Neural progenitor cell (in vitro differentiated cells): ENCODE data around the gene ANKDD1A. TPM values are rescaled to one million over a fixed set of nuclear protein-coding genes. Genes with fewer than 3 reads are reported as not detected.

Experiments used
- DNase-seq: peaks from one replicate; pipeline ENCODE4 v3.0.0-alpha.2; 2016; ENCODE audit warnings: low spot score
- H2AFZ ChIP-seq: fragments of 200-600 bp; sonication (generic); replicated peaks from 2 replicates; pipeline ENCODE4 v1.6.1; 2016; ENCODE audit warnings: antibody characterized with exemption
- H3F3A ChIP-seq: fragments of 200-600 bp; sonication (generic); 2 replicates; pipeline ENCODE4 v1.6.1; 2016; ENCODE audit warnings: antibody characterized with exemption, low read depth
- H3K27ac ChIP-seq: fragments of 200-600 bp; sonication (generic); 2 replicates; pipeline ENCODE4 v1.5.1; 2016; ENCODE audit warnings: mild to moderate bottlenecking
- H3K27me3 ChIP-seq: fragments of 200-600 bp; sonication (generic); 2 replicates; pipeline ENCODE4 v1.6.1; 2016; ENCODE audit warnings: mild to moderate bottlenecking, moderate library complexity
- H3K36me3 ChIP-seq: fragments of 200-600 bp; sonication (generic); 2 replicates; pipeline ENCODE4 v1.5.1; 2016
- H3K4me1 ChIP-seq: fragments of 200-600 bp; sonication (generic); 2 replicates; pipeline ENCODE4 v1.6.1; 2016; ENCODE audit warnings: mixed run types
- H3K4me2 ChIP-seq: fragments of 200-600 bp; sonication (generic); 2 replicates; pipeline ENCODE4 v1.6.1; 2016
- H3K4me3 ChIP-seq: fragments of 200-600 bp; sonication (generic); 2 replicates; pipeline ENCODE4 v1.5.1; 2016
- H3K79me2 ChIP-seq: fragments of 200-600 bp; sonication (generic); 2 replicates; pipeline ENCODE4 v1.6.1; 2016; ENCODE audit warnings: low read depth
- H3K9ac ChIP-seq: fragments of 200-600 bp; sonication (generic); 2 replicates; pipeline ENCODE4 v1.6.1; 2016
- H3K9me3 ChIP-seq: fragments of 200-600 bp; sonication (generic); 2 replicates; pipeline ENCODE4 v1.5.1; 2016; ENCODE audit warnings: low read depth
- H4K20me1 ChIP-seq: fragments of 200-600 bp; sonication (generic); 2 replicates; pipeline ENCODE4 v1.6.1; 2016; ENCODE audit warnings: low read depth
- H3K27ac Mint-ChIP-seq: 3 replicates; pipeline ENCODE4 v1.8.0; 2021; ENCODE audit warnings: mixed read lengths
- H3K27me3 Mint-ChIP-seq: 2 replicates; pipeline ENCODE4 v1.8.0; 2022; ENCODE audit warnings: low read depth, mild to moderate bottlenecking, inconsistent platforms, moderate library complexity, mixed read lengths; ENCODE audit not compliant: insufficient read depth
- H3K36me3 Mint-ChIP-seq: 3 replicates; pipeline ENCODE4 v1.8.0; 2021; ENCODE audit warnings: mixed read lengths
- H3K4me1 Mint-ChIP-seq: 3 replicates; pipeline ENCODE4 v1.8.0; 2021; ENCODE audit warnings: mixed read lengths
- H3K4me3 Mint-ChIP-seq: 3 replicates; pipeline ENCODE4 v1.8.0; 2021; ENCODE audit warnings: mild to moderate bottlenecking, moderate library complexity, mixed read lengths
- H3K9me3 Mint-ChIP-seq: 3 replicates; pipeline ENCODE4 v1.8.0; 2020; ENCODE audit warnings: mixed read lengths
- EZH2 ChIP-seq: fragments of 200-600 bp; sonication (generic); IDR thresholded peaks from 2 replicates; pipeline ENCODE4 v1.6.1; 2017; ENCODE audit warnings: antibody characterized with exemption, mild to moderate bottlenecking, moderate library complexity
- EZH2phosphoT487 ChIP-seq: fragments of 200-600 bp; sonication (generic); IDR thresholded peaks from 2 replicates; pipeline ENCODE4 v1.6.1; 2017; ENCODE audit warnings: antibody characterized with exemption
- total RNA-seq: library from RNA; depleted of rRNA; stranded (reverse); fragments of >200 nt; gene quantifications from 2 replicates; pipeline ENCODE4 v1.2.3, GENCODE V29; 2015; ENCODE audit warnings: low replicate concordance
- TF ChIP-seq, protein P1 (sequence below): fragments of 200-600 bp; sonication (generic); IDR thresholded peaks from 2 replicates; pipeline ENCODE4 v1.5.1; 2017; ENCODE audit warnings: antibody characterized with exemption, mild to moderate bottlenecking

The ANKDD1A gene
- total RNA-seq, 1 donor from 2014 or later: 6.1 TPM

DNA sequence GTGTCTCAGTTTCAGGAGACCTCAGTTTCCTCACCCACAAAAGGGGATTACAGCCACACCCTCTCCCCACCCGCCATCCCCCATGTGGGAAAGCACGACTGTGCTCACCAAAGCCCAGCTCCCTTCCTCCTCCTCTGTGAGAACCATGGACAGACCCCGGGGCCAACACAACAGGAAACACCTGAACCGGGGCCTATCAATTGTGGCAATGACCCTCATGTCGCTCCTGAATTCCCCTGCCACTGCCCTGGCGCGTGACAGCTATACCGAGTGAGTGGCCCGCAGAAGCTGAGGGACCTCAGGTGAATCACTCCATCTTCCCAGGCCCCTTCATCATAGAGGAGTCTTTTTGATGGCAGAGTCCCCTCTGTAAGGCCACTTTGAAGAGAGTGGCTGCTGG, 41.3 kb upstream of the ANKDD1A start:
- DNase-seq: no peak
- H3K4me3 Mint-ChIP-seq: no peak overlapping the region
- Histone ChIP-seq H3K9ac (no peak overlapping the region), H3K79me2 (no peaks in the 10 kb centered on the region), H3K27me3 (no peaks in the 10 kb centered on the region), H4K20me1 (no peaks in the 10 kb centered on the region), H3K4me2 (no peak overlapping the region), H3K27ac (no peak overlapping the region), H3K4me3 (no peak overlapping the region), H2AFZ (no peak overlapping the region), H3K36me3 (no peaks in the 10 kb centered on the region), H3K9me3 (no peaks in the 10 kb centered on the region), H3K4me1 (peaks cover 21% of the 10 kb centered on the region), H3F3A (peaks cover 9% of the 10 kb centered on the region)
- no peak overlapping the region for H3K27ac Mint-ChIP-seq
- H3K4me1 Mint-ChIP-seq: peaks cover 26% of the 10 kb centered on the region
- no peak for TF ChIP-seq EZH2
- TF ChIP-seq, protein P1, sequence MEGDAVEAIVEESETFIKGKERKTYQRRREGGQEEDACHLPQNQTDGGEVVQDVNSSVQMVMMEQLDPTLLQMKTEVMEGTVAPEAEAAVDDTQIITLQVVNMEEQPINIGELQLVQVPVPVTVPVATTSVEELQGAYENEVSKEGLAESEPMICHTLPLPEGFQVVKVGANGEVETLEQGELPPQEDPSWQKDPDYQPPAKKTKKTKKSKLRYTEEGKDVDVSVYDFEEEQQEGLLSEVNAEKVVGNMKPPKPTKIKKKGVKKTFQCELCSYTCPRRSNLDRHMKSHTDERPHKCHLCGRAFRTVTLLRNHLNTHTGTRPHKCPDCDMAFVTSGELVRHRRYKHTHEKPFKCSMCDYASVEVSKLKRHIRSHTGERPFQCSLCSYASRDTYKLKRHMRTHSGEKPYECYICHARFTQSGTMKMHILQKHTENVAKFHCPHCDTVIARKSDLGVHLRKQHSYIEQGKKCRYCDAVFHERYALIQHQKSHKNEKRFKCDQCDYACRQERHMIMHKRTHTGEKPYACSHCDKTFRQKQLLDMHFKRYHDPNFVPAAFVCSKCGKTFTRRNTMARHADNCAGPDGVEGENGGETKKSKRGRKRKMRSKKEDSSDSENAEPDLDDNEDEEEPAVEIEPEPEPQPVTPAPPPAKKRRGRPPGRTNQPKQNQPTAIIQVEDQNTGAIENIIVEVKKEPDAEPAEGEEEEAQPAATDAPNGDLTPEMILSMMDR: no peak
- no peak for TF ChIP-seq EZH2phosphoT487
- peaks cover 6% of the 10 kb centered on the region for H3K36me3 Mint-ChIP-seq
- no peaks in the 10 kb centered on the region for H3K27me3 Mint-ChIP-seq
- no peaks in the 10 kb centered on the region for H3K9me3 Mint-ChIP-seq

DNA sequence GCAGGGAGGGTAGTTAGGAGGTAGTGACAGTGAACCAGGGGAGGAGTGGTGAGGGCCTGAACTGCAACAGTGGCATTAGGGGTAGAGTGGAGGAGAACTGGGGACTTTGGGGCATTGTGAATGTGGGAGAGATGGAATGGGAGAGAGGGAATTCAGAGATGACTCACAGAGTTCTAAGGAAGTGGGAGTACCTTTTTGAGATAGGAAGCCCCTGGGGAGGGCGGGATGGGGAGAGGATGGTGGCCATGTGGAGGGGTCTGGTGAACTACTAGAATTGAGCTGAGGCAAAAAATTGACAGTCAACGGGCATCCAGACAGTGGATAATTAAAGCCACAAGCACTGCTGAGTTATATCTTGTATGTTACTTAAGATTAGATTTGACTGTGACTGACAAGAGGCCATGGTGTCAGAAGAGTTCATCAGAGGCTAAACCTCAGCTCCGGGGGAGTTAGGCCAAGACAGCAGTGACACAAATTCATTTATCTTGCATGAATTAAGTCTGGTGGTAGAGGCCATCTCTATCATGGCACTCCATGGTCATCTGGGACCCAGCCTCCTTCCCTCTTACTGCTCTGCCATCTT, 36.0 kb upstream of the ANKDD1A start:
- H3K9me3 Mint-ChIP-seq: no peaks in the 10 kb centered on the region
- peaks cover 15% of the 10 kb centered on the region for H3K4me1 Mint-ChIP-seq
- no peaks in the 10 kb centered on the region for H4K20me1 ChIP-seq
- H3K27me3 Mint-ChIP-seq: peaks cover 2% of the 10 kb centered on the region
- H3K79me2 ChIP-seq: no peaks in the 10 kb centered on the region
- no peak overlapping the region for H3K27ac Mint-ChIP-seq
- H3K4me3 Mint-ChIP-seq: no peak overlapping the region
- H3K4me2 ChIP-seq: no peak overlapping the region
- H3K36me3 Mint-ChIP-seq: no peaks in the 10 kb centered on the region
- H3K9ac ChIP-seq: no peak overlapping the region
- no peaks in the 10 kb centered on the region for H3K36me3 ChIP-seq
- no peak overlapping the region for H3K27ac ChIP-seq
- TF ChIP-seq, protein P1: no peak
- TF ChIP-seq EZH2phosphoT487: no peak
- no peak for TF ChIP-seq EZH2
- no peak overlapping the region for H3K4me3 ChIP-seq
- DNase-seq: no peak
- H3K27me3 ChIP-seq: no peaks in the 10 kb centered on the region
- no peaks in the 10 kb centered on the region for H3K9me3 ChIP-seq
- no peaks in the 10 kb centered on the region for H3F3A ChIP-seq
- peaks cover 8% of the 10 kb centered on the region for H3K4me1 ChIP-seq
- H2AFZ ChIP-seq: no peak overlapping the region

DNA sequence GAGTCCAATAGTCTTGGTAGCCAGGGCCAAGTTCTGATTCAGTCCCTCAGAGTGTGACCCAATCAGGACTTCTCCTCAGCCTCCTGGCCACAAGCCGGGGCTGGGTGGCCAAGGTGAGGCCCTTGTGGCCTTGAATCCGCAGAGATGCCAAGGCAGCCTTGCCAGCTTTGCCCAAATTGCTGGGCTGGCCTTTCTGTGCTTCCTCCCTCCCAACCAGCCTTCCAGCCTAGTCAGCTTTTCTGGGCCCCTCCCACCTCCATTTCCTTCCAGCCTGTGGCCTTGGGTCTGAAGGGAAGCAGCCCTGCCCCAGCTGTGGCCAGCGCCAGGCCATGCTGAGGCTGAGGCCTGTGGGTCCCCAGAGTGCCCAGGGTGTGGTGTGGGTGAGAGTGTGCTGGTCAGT, 34.3 kb upstream of the ANKDD1A start:
- no peaks in the 10 kb centered on the region for H3K36me3 Mint-ChIP-seq
- no peak overlapping the region for H2AFZ ChIP-seq
- no peak overlapping the region for H3K27ac Mint-ChIP-seq

More for the DNA sequence above, 34.3 kb upstream of the ANKDD1A start:
- no peaks in the 10 kb centered on the region for H3K9me3 ChIP-seq
- no peak overlapping the region for H3K9ac ChIP-seq
- H3K27me3 ChIP-seq: no peaks in the 10 kb centered on the region
- H3K4me1 ChIP-seq: peaks cover 12% of the 10 kb centered on the region
- H3K4me2 ChIP-seq: no peak overlapping the region
- Mint-ChIP-seq H3K9me3 (no peaks in the 10 kb centered on the region), H3K27me3 (peaks cover 2% of the 10 kb centered on the region), H3K4me3 (no peak overlapping the region), H3K4me1 (peaks cover 20% of the 10 kb centered on the region)
- TF ChIP-seq EZH2: no peak
- TF ChIP-seq, protein P1: no peak
- no peak for TF ChIP-seq EZH2phosphoT487
- H3K27ac ChIP-seq: no peak overlapping the region
- no peaks in the 10 kb centered on the region for H4K20me1 ChIP-seq
- H3K79me2 ChIP-seq: no peaks in the 10 kb centered on the region
- no peak for DNase-seq
- no peaks in the 10 kb centered on the region for H3K36me3 ChIP-seq
- no peak overlapping the region for H3K4me3 ChIP-seq
- no peaks in the 10 kb centered on the region for H3F3A ChIP-seq
